ENCODE results near the gene MR1.

The MR1 gene

GRCh38 chr1:181033799-181034451 lies at the start of gene MR1:
Gene MR1 (plus strand): TSS chr1:181033983. CDS start chr1:181034008, 25 bp downstream.
- peak; percentile 84 for DNase-seq (ENCODE audit: low spot score)

- peak; percentile 29 for DNase-seq (ENCODE audit: low spot score)
Measured at GRCh38 chr1:180988253-180988752, 45.5 kb upstream of the MR1 start.

GRCh38 chr1:180994262-180994661 lies 39.5 kb upstream of the MR1 start:
- peak; percentile 27 for DNase-seq (ENCODE audit: low spot score)

GRCh38 chr1:180997843-180998504 lies 35.8 kb upstream of the MR1 start:
- DNase-seq (ENCODE audit: low spot score): no peak

GRCh38 chr1:181001091-181001780 lies 32.5 kb upstream of the MR1 start:
- DNase-seq (ENCODE audit: low spot score): no peak

- no peak for DNase-seq (ENCODE audit: low spot score)
Measured at GRCh38 chr1:181002582-181003172, 31.1 kb upstream of the MR1 start.

GRCh38 chr1:181010789-181011188 lies 23.0 kb upstream of the MR1 start:
- DNase-seq (ENCODE audit: low spot score): no peak

- no peak for DNase-seq (ENCODE audit: low spot score)
Measured at GRCh38 chr1:181011301-181012202, 22.2 kb upstream of the MR1 start.

- DNase-seq (ENCODE audit: low spot score): no peak
Measured at GRCh38 chr1:181012203-181012745, 21.5 kb upstream of the MR1 start.

GRCh38 chr1:181013144-181013543 lies 20.6 kb upstream of the MR1 start:
- no peak for DNase-seq (ENCODE audit: low spot score)

- DNase-seq (ENCODE audit: low spot score): no peak
Measured at GRCh38 chr1:181014477-181015250, 19.1 kb upstream of the MR1 start.

- no peak for DNase-seq (ENCODE audit: low spot score)
Measured at GRCh38 chr1:181015251-181015615, 18.6 kb upstream of the MR1 start.

- no peak for DNase-seq (ENCODE audit: low spot score)
Measured at GRCh38 chr1:181016563-181016962, 17.2 kb upstream of the MR1 start.

- DNase-seq (ENCODE audit: low spot score): no peak
Measured at GRCh38 chr1:181018901-181019681, 14.7 kb upstream of the MR1 start.

GRCh38 chr1:181021159-181021558 lies 12.6 kb upstream of the MR1 start:
- no peak for DNase-seq (ENCODE audit: low spot score)

GRCh38 chr1:181021811-181022434 lies 11.9 kb upstream of the MR1 start:
- peak; percentile 81 for DNase-seq (ENCODE audit: low spot score)

GRCh38 chr1:181023265-181024057 lies 10.3 kb upstream of the MR1 start:
- no peak for DNase-seq (ENCODE audit: low spot score)

- no peak for DNase-seq (ENCODE audit: low spot score)
Measured at GRCh38 chr1:181028196-181028595, 5.6 kb upstream of the MR1 start.

Measured in COLO829 (cell line).